MM.1S (cell line): ENCODE measurements around the gene ZNF862.

Experiments
- DNase-seq: peaks from one replicate; pipeline ENCODE4 v3.0.0-alpha.2; 2015
- H2AFZ ChIP-seq: fragments of 300-600 bp; sonication (generic); 2 replicates; pipeline ENCODE4 v1.6.0; 2016; ENCODE audit warnings: antibody characterized with exemption, low read length
- H3F3A ChIP-seq: fragments of 300-600 bp; sonication (generic); 2 replicates; pipeline ENCODE4 v1.6.1; 2016; ENCODE audit warnings: mild to moderate bottlenecking, antibody characterized with exemption, low read length, moderate library complexity, mixed read lengths; ENCODE audit not compliant: insufficient read depth
- H3K27ac ChIP-seq: fragments of 300-600 bp; sonication (generic); 2 replicates; pipeline ENCODE4 v1.5.1; 2016; ENCODE audit warnings: mild to moderate bottlenecking, low read length
- H3K27me3 ChIP-seq: fragments of 300-600 bp; sonication (generic); replicated peaks from 2 replicates; pipeline ENCODE4 v1.6.0; 2016; ENCODE audit warnings: low read length; ENCODE audit not compliant: insufficient read depth
- H3K36me3 ChIP-seq: fragments of 300-600 bp; sonication (generic); replicated peaks from 2 replicates; pipeline ENCODE4 v1.6.1; 2016; ENCODE audit warnings: mild to moderate bottlenecking, low read length, mixed read lengths; ENCODE audit not compliant: insufficient read depth
- H3K4me1 ChIP-seq: fragments of 300-600 bp; sonication (generic); 2 replicates; pipeline ENCODE4 v1.6.1; 2016; ENCODE audit warnings: low read length, mixed read lengths
- H3K4me2 ChIP-seq: fragments of 300-600 bp; sonication (generic); 2 replicates; pipeline ENCODE4 v1.6.0; 2016; ENCODE audit warnings: low read depth, low read length
- H3K4me3 ChIP-seq: fragments of 300-600 bp; sonication (generic); 2 replicates; pipeline ENCODE4 v1.5.1; 2016; ENCODE audit warnings: low read length, mixed read lengths
- H3K79me2 ChIP-seq: fragments of 300-600 bp; sonication (generic); 2 replicates; pipeline ENCODE4 v1.6.1; 2016; ENCODE audit warnings: mixed run types, low read length, mixed read lengths
- H3K9ac ChIP-seq: fragments of 300-600 bp; sonication (generic); 2 replicates; pipeline ENCODE4 v1.6.1; 2016; ENCODE audit warnings: low read length, mixed read lengths
- H3K9me2 ChIP-seq: fragments of 300-600 bp; sonication (generic); replicated peaks from 2 replicates; pipeline ENCODE4 v1.6.1; 2016; ENCODE audit warnings: mild to moderate bottlenecking, low read length, mixed read lengths; ENCODE audit not compliant: insufficient read depth
- H3K9me3 ChIP-seq: fragments of 300-600 bp; sonication (generic); replicated peaks from 2 replicates; pipeline ENCODE4 v1.6.1; 2016; ENCODE audit warnings: mild to moderate bottlenecking, low read length, mixed read lengths; ENCODE audit not compliant: insufficient read depth
- H4K20me1 ChIP-seq: fragments of 300-600 bp; sonication (generic); 2 replicates; pipeline ENCODE4 v1.6.1; 2016; ENCODE audit warnings: mild to moderate bottlenecking, low read length, moderate library complexity, mixed read lengths; ENCODE audit not compliant: insufficient read depth
- EZH2 ChIP-seq: fragments of 300-600 bp; sonication (generic); optimal IDR thresholded peaks from 2 replicates; pipeline ENCODE3; 2017; ENCODE audit warnings: low read depth, mild to moderate bottlenecking, antibody characterized with exemption, low read length, mixed read lengths
- EZH2phosphoT487 ChIP-seq: fragments of 300-600 bp; sonication (generic); IDR thresholded peaks from 2 replicates; pipeline ENCODE4 v1.6.1; 2018; ENCODE audit warnings: antibody characterized with exemption, low read length
- TF ChIP-seq, protein P1 (sequence below): fragments of 300-600 bp; sonication (generic); IDR thresholded peaks from 2 replicates; pipeline ENCODE4 v1.5.1; 2016; ENCODE audit warnings: antibody characterized with exemption, low read length, mixed read lengths

The ZNF862 gene

DNA sequence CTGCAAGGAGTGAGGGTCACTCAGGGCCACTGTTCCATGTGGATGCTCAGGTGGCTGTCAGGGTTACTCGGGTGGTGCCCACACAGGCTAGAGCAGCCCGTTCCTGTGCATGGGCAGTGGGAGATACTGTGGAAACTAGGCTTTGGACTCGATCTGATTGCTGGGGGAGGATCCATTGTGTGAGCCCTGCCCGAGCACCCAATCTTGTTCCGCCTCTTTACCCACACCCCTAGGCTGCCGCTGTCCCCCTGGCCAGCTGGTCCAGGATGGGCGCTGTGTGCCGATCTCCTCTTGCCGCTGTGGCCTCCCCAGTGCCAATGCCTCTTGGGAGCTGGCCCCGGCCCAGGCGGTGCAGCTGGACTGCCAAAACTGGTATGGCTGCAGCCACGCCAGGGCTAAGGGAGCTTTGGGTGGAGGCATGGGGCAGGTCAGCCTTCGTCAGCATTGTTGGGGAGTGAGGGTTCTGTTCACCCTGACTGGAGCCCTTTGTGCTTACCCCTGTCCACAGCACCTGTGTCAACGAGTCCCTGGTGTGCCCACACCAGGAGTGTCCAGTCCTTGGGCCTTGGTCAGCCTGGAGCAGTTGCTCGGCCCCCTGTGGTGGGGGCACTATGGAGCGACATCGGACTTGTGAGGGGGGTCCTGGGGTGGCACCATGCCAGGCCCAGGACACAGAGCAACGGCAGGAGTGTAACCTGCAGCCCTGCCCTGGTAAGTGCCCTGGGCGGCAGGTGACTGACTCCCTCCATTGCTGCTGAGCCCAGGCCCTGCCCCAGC is 12.4 kb upstream of the ZNF862 start:
- H3K27ac ChIP-seq: no peak overlapping the region
- no peak for TF ChIP-seq EZH2
- TF ChIP-seq, protein P1, sequence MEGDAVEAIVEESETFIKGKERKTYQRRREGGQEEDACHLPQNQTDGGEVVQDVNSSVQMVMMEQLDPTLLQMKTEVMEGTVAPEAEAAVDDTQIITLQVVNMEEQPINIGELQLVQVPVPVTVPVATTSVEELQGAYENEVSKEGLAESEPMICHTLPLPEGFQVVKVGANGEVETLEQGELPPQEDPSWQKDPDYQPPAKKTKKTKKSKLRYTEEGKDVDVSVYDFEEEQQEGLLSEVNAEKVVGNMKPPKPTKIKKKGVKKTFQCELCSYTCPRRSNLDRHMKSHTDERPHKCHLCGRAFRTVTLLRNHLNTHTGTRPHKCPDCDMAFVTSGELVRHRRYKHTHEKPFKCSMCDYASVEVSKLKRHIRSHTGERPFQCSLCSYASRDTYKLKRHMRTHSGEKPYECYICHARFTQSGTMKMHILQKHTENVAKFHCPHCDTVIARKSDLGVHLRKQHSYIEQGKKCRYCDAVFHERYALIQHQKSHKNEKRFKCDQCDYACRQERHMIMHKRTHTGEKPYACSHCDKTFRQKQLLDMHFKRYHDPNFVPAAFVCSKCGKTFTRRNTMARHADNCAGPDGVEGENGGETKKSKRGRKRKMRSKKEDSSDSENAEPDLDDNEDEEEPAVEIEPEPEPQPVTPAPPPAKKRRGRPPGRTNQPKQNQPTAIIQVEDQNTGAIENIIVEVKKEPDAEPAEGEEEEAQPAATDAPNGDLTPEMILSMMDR: no peak
- no peak for TF ChIP-seq EZH2phosphoT487
- no peaks in the 10 kb centered on the region for H3F3A ChIP-seq
- H4K20me1 ChIP-seq: no peaks in the 10 kb centered on the region
- no peak overlapping the region for H3K4me3 ChIP-seq
- H3K4me2 ChIP-seq: no peak overlapping the region
- no peaks in the 10 kb centered on the region for H3K9me3 ChIP-seq
- H3K79me2 ChIP-seq: no peaks in the 10 kb centered on the region
- H2AFZ ChIP-seq: no peak overlapping the region
- H3K9ac ChIP-seq: no peak overlapping the region
- H3K4me1 ChIP-seq: no peaks in the 10 kb centered on the region
- H3K9me2 ChIP-seq: no peaks in the 10 kb centered on the region
- no peak for DNase-seq
- H3K27me3 ChIP-seq: peaks cover 83% of the 10 kb centered on the region
- no peaks in the 10 kb centered on the region for H3K36me3 ChIP-seq

DNA sequence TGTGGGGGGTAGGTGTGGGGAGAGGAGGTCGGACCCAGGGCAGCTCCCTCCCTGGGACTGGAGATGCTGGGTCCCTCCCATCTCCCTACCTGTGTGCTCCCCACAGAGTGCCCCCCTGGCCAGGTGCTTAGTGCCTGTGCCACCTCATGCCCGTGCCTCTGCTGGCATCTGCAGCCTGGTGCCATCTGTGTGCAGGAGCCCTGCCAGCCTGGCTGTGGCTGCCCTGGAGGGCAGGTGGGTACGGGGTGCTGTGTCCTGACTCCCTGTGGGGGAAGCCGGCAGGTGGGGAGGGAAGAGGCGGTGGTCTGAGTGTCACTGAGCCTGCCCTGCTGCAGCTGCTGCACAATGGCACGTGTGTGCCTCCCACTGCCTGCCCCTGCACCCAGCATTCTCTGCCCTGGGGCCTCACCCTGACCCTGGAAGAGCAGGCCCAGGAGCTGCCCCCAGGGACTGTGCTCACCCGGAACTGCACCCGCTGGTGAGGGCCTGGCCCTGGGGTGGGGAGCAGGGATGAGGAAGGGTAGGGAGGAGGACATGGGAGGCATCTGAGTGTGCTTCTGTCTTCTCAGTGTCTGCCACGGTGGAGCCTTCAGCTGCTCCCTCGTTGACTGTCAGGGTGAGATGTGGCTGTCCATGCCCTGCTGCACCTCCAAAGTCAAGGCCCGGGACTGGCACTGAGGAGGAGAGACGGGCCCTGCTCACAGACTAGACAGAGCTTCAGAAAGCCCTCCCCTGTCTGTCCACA is 11.7 kb upstream of the ZNF862 start:
- Histone ChIP-seq H3K79me2 (no peaks in the 10 kb centered on the region), H3K9me3 (no peaks in the 10 kb centered on the region), H4K20me1 (no peaks in the 10 kb centered on the region), H3F3A (no peaks in the 10 kb centered on the region), H3K27me3 (peaks cover 82% of the 10 kb centered on the region), H2AFZ (no peak overlapping the region), H3K36me3 (no peaks in the 10 kb centered on the region), H3K4me1 (no peaks in the 10 kb centered on the region), H3K4me2 (no peak overlapping the region), H3K9me2 (no peaks in the 10 kb centered on the region), H3K4me3 (no peak overlapping the region), H3K27ac (no peak overlapping the region), H3K9ac (no peak overlapping the region)
- DNase-seq: no peak
- no peak for TF ChIP-seq EZH2phosphoT487
- TF ChIP-seq, protein P1: no peak
- TF ChIP-seq EZH2: no peak

DNA sequence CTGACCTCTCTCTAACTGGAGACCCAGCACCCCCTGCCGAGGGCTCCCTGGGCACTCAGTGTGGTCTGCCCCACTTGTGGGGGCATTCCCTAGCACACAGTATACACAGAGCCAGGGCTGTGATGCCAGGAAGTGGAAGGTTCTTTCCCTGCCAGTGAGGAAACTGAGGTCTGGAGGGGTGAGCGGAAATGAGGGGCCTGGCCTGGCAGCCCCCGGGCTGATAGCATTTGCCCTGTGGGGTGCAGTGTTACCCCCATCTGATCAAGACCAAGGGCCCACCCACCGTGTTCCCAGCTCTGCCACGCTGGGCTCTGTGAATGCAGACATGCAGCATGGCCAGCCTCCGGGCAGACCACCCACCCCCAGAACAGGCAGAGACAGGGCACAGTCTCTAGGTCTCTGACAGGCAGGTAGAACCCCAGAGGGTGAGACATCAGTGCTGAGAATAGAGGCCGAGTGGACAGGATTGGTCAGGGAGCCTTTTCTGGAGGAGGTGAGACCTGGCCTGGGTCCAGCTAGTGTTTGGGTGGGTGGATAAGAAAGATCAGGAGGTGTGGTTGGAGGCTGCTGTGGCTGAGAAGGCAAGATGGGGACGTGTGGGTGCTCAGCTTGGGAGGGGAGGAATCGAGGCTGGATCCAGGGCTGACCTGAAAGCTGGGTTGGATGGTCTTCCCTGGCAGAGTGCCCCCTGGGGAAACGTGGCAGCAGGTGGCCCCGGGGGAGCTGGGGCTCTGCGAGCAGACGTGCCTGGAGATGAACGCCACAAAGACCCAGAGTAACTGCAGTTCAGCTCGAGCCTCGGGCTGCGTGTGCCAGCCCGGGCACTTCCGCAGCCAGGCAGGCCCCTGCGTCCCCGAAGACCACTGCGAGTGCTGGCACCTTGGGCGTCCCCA is 10.8 kb upstream of the ZNF862 start:
- Histone ChIP-seq H3K9ac (no peak overlapping the region), H3K79me2 (no peaks in the 10 kb centered on the region), H3F3A (no peaks in the 10 kb centered on the region), H3K36me3 (no peaks in the 10 kb centered on the region), H3K27me3 (peaks cover 82% of the 10 kb centered on the region), H3K4me3 (no peak overlapping the region), H2AFZ (no peak overlapping the region), H3K4me2 (no peak overlapping the region), H3K9me2 (no peaks in the 10 kb centered on the region), H4K20me1 (no peaks in the 10 kb centered on the region; the same call in 1 of the 2 replicates), H3K27ac (no peak overlapping the region), H3K4me1 (no peaks in the 10 kb centered on the region), H3K9me3 (no peaks in the 10 kb centered on the region)
- no peak for DNase-seq
- TF ChIP-seq EZH2: no peak
- TF ChIP-seq, protein P1: no peak
- no peak for TF ChIP-seq EZH2phosphoT487
